GM21423 (cell line): ENCODE results near the gene AMHR2.

Experiments
- ATAC-seq: cut with Tn5 transposase; IDR thresholded peaks from one replicate; pipeline ENCODE4 v1.9.1; 2021; ENCODE audit warnings: mild to moderate bottlenecking, moderate library complexity; ENCODE audit not compliant: unreplicated experiment

The AMHR2 gene

DNA sequence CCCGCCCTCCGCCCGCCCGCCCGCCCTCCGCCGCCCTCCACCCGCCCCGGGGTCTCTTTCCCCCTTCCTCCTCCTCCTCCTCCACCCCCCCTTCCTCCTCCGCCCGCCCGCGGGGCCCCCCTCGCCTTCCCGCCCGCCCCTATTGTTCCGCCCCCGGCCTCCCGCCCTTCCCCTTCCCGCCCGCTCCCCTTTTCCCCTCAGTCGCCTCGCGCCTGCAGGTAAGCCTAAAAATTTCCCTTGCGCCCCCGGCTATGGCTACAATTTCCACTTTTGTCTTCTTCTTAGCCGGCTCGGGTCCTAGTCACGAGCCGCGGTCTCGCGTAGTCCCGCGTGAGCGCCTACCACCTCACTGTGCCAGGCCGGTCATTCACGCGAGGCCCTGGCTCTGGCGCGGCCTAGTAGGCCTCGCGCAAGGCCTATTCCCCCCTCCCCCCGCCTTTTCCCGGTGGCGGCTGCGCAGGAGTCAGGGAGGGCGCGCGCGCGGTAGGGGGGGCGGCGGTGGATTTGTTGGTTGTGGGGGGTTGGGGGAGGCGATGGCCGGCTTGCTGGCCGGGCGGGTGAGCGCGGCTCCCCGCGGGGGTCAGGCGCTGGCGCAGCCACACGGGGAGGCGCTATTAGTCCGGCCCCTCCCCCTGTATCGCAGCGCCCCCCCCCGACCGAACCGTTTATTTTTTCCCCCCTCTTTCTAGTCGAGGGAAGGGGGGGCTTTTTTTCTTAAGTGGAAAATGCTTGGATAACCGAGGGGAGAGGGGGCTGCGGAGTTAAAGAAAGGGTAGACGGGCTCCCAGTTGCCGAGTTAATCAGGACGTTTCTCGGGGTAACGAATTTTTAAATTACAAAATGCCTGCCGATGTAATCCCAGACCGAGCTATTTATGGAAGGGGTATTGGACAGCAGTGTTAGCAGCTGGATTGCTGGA, 28.8 kb downstream of the AMHR2 start:
- no peak for ATAC-seq

DNA sequence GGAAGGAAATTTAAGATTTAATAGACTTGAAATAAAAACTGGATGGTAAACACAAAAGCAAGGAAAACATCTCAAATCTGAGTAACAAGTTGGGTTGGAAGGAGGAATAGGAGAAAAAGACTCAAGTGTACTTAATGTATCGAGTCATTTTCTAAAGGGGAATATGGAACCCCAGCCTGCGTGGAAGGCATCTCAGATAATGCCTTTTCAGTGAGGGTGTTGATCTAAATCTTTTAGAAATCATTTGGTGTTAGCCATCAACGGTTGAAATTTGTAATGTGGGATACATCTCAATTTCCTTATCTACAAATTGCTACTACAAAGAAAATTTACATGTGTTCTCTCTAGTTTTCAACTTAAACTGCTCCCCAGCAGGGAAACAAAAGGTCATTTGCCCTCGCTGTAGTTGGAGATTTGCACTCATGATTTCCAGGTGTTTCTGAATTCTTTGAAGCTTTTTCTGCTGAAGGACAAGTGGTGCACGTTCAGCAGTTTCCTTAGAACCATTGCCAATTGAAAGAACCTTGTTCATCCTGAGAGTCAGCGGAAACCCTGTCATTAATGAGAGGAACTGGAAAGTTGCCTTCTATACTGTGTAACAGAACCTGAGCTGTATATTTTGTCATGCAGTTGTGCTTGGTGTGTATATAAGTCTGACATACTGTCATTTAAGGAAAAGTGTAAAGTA, 30.4 kb downstream of the AMHR2 start:
- no peak for ATAC-seq

DNA sequence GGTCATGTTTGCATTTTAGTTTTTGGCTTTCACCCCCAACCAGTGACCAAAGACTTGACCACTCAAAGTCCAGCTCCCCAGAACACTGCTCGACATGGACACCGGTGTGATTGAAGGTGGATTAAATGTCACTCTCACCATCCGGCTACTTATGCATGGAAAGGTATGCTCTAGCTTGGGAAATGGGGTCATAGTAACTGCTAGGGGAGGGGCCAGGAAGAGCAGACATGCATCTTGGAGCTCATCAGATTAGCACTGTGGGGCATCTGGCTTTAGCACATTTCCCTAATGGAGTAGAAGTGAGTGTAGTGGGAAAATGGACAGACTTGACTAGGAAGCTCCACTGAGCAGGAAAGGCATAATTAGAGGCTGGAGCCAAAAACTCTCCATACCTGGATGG, 31.1 kb downstream of the AMHR2 start:
- ATAC-seq = no peak

DNA sequence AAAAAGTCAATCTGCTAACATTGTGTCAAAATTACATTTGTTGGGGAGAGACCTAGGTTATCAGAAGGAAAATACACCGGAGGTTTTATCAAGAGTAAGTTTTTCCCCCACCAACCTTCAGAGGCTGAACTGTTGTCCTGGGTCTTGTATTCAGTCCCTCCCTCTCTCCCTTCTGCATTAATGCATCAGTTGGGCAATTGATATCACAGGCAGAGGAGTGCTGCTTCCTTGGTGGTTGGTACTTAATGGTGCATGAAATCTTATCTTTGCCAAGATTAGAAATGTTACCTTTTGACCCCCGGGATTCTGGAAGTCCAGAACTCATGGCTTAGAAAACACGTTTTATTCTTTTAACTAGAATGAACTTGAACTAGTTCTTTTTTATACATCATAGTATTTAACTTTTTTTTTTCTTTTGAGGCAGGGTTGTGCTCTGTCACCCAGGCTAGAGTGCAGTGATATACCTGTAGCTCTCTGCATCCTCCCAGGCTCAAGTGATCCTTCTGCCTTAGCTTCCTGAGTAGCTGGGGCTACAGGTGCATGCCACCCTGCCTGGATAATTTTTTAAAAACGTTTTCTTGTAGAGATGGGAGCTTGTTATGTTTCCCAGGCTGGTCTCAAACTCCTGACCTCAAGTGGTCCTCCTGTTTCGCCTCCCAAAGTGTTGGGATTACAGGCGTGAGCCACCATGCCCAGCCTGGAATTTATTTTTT, 33.2 kb downstream of the AMHR2 start:
- ATAC-seq = no peak

DNA sequence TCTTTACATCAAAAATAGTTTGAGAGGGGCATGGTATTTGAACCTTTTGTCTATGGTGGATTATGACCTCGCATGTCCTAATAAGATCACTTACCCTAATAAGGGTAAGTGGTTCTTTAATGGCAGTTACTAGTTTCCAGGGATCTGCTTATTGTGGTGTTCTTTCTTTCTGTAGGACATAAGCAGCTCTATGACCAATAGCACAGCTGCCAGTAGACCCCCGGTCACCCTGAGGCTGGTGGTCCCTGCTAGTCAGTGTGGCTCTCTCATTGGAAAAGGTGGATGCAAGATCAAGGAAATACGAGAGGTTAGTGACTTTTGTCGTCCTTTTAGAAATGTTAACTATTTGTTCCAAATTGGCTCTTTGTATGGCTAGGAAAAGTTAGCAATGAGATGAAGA, 35.4 kb downstream of the AMHR2 start:
- no peak for ATAC-seq

DNA sequence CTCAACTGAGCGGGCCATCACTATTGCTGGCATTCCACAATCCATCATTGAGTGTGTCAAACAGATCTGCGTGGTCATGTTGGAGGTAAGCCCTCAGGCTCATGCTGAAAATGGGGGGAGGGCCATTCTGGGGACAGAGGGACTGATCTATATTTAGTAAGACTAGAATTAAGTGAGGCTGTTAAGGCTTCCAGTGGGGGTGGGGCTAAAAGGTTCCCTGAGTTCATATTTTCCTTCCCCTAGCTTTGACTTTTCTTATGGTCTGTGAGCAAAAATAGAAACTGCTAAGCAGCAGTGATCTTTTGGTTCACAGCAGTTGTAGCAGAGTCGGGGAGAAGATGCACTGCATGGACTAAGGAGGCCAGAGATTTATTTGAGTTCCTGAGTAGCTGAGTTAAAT, 37.4 kb downstream of the AMHR2 start:
- ATAC-seq = no peak

DNA sequence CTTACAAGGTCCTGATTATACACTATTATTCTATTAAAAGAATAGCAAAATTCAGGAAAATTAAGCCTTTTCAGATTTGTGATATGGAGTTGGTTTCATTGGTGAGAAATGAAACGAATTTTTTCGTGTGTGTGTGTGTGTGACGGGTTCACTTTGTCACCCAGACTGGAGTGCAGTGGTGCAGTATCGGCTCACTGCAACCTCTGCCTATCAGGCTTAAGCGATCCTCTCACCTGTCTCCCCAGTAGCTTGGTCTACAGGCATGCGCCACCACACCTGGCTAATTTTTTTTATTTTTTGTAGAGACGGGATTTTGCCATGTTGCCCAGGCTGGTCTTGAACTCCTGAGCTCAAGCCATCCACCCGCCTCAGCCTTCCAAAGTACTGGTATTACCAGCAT, 37.9 kb downstream of the AMHR2 start:
- ATAC-seq = no peak

DNA sequence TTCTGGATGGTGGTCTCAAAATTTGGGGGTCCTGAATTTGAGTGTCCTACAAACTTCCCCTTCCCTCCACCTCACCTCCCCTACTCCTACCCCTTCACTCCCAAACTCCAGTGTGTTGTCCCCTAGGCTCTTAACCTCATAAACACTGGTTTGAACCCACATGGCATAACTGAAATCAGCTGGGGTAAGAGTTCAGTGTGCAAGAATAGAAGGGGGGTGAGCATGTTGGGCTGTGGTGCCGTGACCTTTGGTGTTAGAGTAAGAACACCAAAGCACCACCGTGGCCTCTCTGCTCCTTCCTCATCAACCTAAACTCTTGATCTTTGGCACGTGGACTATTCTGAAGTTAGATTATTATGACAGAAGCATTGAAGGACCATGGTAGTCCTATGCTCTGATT, 39.3 kb downstream of the AMHR2 start:
- no peak for ATAC-seq

DNA sequence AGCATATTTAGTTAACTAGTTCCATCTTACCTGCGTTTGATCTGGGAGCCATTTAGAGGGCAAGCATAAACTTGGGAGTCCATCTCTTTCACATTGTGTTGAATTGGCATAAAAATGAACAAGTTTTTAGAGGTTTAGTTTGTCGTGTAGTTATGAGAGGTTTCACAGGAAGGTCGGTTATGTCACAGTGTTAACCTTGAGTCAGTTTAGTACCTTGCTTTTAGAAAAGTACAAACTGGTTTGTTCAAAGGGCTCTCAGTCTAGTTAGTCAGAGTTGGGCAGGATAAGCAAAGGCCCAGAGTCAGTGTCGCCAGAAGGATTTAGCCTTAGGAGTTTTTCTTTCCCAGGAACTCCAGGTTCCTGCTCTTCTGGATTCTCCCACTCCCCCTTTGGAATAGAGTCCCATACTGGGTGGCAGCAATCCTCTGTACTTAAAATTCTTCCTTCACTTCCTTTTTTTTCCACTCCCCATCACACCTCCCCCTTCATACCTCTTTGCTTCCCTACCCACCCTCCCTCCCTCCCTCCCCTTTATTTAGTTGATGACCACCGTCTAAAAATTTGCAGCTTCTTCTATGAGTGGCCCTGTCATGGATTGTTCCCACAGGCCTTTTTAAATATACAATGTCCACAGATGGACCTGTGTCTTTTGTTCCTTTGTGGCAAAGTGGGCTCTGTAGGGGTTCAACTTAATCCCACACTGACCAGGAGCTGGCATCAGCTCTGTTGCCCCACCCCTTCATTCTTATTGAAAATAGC, 40.3 kb downstream of the AMHR2 start:
- ATAC-seq = no peak

DNA sequence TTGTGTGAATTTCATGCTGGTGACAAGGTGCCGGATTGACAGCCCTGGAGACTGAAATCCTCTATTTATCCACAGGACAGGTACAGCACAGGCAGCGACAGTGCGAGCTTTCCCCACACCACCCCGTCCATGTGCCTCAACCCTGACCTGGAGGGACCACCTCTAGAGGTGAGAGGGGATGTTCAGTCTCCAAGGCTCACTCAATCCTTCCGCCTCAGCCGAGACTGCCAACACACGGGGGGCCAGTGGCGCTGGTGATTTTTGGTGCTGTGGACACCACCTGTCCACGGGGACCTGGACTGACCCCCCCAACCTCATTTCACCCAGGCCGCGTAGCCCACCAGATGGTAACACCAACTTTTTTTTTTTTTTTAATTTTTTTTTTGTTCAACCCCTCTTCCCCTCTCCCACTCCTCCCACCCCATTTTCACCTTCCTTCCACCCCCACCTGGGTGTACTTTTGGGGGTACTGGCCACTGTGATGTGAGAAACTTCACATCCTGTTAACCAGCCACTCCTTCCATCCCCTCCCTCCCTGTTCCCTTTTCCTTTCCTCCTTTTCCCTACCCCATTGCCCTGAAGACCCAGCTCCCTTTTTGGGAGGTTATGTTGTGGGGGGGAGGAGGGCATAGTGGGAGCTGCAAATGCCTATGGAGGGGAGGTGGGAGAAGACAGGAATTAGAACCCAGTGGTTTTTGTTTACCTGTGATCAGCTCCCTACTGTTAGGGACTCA, 41.2 kb downstream of the AMHR2 start:
- no peak for ATAC-seq

DNA sequence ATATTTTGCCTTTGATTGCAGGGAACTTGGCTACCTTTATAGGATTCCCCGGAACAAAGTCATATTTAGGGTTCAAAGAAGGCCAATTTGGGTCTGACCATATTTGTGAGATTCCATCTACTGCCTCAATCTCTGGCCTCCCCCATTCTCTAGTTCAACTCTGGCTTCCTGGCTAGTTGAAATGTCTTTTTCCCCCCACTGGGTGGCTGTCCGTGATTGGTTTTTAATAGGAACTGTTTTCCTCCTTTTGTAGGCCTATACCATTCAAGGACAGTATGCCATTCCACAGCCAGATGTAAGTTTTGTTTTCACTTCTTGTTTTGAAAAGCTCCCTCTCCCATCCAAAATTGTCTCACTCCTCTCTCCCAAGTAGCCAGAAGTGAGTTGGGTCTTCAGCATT, 42.0 kb downstream of the AMHR2 start:
- ATAC-seq = no peak

DNA sequence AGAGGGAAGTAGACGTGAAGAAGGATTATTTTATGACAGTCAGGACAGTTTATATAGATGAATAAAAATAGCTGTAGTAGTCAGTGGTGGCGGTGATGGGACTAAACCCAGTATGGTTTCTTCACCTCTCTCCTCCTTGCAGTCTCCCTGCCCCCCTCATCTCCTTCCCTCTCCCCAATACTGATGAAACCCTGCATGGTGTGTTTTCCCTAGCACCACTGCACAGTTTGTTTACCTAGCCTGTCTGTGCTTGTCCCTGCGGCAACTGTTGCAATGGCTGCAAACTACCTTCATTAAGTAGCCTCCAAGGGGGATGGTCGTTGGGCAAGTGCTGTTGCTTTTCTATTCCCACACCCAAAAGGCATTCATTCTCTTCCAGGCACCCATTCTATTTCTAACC, 43.0 kb downstream of the AMHR2 start:
- no peak for ATAC-seq

DNA sequence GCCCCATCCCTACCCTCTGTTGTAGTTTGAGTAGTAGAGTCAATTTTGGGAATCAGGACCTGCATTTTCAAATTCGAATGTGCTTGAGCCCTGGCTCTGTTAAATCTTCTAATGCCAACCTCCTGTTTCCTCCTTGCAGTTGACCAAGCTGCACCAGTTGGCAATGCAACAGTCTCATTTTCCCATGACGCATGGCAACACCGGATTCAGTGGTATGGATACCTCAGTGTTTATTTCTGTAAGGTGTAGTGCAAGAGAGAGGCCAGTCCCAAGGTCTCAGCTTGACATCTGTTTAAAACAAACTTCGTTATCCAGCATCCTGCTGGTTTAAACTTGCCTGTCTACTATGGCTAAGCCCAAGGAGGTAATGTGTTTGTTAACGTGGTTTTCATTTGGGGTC, 43.4 kb downstream of the AMHR2 start:
- no peak for ATAC-seq

DNA sequence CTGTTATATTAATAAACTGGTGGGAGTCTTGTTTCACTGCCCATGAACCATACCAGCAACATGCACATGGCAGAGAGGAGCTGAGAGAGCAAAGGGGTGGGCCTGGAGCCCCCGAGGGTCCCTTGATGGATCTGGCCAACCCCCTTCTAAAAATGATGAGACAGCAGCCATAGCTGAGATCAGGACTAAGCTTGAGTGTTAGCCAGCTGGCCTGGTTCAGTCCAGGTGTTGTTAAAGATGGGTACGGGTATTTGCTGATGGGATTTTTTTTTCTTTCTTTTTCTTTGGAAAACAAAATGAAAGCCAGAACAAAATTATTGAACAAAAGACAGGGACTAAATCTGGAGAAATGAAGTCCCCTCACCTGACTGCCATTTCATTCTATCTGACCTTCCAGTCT, 44.2 kb downstream of the AMHR2 start:
- ATAC-seq = no peak

DNA sequence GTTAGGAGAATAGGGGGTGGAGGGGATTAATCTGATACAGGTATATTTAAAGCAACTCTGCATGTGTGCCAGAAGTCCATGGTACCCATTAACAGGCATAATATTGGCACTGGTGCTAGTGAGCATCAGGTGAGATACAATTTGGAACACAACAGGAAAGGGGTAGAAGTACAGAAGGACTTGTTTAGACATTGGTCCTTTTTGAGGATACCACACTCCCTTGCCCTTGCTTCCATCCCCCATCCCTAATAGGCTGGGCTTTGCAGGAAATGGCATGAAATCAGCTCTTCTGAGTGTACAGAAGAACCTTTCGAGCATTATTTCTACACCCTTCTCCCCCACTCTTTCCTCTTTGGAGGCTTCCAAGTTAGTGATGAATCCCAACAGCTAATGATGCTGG, 44.6 kb downstream of the AMHR2 start:
- no peak for ATAC-seq

DNA sequence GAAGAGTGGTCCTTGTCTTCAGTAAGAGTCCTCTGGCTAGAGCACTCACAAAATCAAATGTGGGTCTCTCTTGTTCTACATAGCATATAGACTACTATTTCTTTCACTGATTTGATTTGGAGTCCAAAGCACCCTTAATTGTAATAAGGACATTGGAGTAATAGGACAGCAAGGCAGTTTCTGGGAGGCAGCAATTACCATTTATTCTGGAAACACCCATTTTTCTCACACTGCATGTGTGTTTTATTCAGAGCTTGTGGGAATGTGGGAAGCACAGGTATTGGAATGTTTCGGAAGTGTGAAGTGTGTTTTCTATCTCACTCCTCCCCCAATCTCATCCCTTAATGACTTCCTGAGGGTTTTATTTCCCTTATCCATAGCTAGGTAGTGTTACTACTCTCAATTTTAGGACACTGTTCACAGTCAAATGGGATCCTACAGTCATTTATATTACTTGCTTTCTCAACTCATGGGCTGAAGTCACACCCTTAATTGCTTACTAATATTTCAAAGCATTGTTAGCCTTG, 48.5 kb downstream of the AMHR2 start:
- ATAC-seq = no peak

DNA sequence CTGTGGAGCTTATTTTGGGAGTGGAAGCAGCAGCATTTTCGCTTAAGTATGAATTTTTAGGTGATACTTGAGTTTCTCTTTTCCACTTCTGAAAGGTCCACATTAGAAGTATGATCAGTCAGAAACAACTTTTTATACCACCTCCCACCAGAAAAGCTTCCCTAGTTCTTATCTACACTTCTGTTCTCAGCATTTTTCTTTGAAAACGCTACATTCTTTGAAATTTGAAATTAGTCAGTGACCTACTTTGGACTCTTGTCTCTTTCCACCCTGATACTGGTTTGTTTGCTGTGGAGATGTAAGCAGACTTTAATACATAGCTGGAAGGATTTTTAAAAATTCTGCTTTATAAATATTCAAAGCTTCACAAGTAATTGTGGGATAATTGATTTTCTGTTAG, 50.4 kb downstream of the AMHR2 start:
- no peak for ATAC-seq

DNA sequence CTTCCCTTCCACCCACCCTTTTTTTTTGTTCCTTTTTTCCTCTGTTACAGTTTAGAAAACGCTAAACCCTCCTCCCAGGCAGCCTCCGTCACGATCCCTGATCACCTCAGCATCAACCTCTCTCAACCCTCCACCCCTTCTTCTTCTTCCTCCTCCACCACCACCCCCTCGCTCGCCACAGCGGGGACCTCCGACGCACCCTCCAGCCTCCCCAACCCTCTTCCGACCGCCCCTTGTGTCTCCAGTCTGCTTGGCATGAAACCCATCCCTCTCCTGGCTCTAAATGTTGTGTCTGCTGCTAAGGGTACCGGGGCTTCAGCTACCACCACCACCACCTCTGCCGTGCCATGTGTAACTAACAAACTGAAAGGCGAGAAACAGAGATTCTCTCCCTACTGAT, 51.2 kb downstream of the AMHR2 start:
- no peak for ATAC-seq

DNA sequence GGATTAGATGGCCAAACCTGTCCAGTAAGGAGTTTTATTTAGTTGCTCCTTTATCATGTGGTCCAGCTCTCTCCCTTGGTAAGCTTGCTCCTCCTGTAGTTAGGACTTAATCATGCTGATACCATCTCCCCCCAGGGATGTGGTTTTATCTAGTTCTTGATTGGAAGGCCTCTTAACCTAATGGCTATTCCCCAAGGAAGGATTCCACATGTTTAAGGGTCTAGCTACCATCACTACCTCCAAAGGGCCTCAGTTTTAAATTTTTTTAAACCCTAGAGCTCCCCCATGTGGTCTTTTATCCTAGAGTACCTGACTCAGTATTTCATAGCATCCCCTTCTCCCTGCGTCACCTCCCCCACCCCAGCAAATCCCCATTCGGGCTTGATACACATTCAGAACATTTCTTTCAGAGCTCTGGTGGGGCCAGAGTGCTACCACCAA, 53.1 kb downstream of the AMHR2 start:
- ATAC-seq = no peak

DNA sequence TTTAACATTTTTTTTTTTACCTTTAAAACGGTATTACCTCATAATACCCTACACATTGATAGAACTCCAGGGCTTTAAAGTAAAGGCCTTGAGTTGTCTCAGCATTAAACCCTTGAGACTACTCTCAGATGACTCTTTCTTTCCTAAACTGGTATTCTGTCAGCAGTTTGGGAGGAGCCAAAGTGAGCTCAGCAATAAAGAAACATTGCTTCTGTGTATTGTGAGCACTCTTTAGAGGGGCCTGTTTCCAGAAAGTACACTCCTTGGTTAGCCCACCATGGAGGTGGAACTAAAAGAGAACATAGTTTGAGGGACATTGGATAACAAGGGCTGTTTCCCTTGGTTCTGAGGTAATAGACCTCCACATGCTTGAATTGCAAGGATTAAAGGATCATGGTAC, 55.2 kb downstream of the AMHR2 start:
- ATAC-seq = no peak
